ENCODE measurements around the gene ZNF644.

DNA sequence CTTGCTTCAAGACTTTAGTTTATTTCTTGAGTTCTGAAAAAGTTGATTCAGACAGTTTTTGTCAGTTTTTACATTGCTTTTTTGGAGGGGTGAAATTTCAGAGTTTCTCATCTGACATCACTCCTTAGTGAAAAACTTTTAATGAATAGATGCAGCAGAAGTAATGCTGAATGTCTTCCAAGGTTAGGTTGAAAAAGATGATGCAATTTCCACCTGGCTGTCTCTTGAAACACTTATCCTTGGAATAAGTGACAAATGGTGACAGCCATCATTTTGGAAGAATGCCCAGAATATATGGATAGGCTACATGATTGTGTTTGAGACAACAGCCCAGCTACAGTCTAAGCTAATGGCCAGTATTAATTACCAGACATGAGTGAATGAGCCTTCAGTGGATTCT is 140.8 kb downstream of the ZNF644 start:
- TF ChIP-seq POLR2A (IDR thresholded peaks at IDR 0.05) (no peak), POLR2AphosphoS5 (IDR thresholded peaks at IDR 0.05) (no peak), CTCF (IDR thresholded peaks at IDR 0.05) (no peak)

Data from upper lobe of left lung (tissue), 4 donors.